ENCODE results near the gene NAALADL1. TPM values are rescaled to one million over a fixed set of nuclear protein-coding genes. Genes with fewer than 3 reads are reported as not detected.

Gene NAALADL1
- total and polyA plus RNA-seq, 2 experiments from 2014 or later, result 0.13 TPM; not detected in 1

DNA sequence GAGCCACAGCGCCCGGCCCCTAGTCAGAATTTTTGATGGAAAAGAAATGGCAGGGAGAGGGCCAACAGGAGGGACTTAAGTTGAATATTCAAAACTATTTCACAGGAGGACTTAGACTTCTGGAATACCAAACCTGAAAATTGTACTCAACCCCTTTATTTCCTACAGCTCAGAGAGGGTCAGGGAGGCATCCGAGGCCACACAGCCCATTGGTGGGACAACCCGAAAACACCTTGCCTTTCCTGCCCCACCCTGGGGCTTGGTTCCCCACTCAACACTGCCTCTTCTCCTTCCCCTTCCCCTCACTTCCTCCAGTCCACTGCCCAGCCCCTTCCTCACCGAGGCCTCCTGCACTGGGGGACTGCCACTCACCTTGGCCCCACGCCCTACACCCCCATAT is 1.4 kb downstream of the NAALADL1 start:
- 93% methylated on average over 6 of the region's 6 CpGs for WGBS (ENCODE audit: low lambda C conversion rate, missing lambda C conversion rate)
- Histone ChIP-seq H4K20me1 (ENCODE audit: insufficient read depth, poor library complexity, severe bottlenecking) (no peaks in the 10 kb centered on the region), H3K27me3 (no peaks in the 10 kb centered on the region), H3K4me3 (no peak overlapping the region), H3K79me2 (no peaks in the 10 kb centered on the region), H3K4me1 (ENCODE audit: insufficient read depth) (no peaks in the 10 kb centered on the region), H3K4me2 (no peak overlapping the region), H3K27ac (no peak overlapping the region), H3K36me3 (replicated peaks; ENCODE audit: insufficient read depth, low read depth) (no peaks in the 10 kb centered on the region), H3K9me2 (replicated peaks; ENCODE audit: insufficient read depth) (no peaks in the 10 kb centered on the region), H3K9me3 (ENCODE audit: low read depth) (no peaks in the 10 kb centered on the region), H2AFZ (no peak overlapping the region)
- TF ChIP-seq, protein P1, sequence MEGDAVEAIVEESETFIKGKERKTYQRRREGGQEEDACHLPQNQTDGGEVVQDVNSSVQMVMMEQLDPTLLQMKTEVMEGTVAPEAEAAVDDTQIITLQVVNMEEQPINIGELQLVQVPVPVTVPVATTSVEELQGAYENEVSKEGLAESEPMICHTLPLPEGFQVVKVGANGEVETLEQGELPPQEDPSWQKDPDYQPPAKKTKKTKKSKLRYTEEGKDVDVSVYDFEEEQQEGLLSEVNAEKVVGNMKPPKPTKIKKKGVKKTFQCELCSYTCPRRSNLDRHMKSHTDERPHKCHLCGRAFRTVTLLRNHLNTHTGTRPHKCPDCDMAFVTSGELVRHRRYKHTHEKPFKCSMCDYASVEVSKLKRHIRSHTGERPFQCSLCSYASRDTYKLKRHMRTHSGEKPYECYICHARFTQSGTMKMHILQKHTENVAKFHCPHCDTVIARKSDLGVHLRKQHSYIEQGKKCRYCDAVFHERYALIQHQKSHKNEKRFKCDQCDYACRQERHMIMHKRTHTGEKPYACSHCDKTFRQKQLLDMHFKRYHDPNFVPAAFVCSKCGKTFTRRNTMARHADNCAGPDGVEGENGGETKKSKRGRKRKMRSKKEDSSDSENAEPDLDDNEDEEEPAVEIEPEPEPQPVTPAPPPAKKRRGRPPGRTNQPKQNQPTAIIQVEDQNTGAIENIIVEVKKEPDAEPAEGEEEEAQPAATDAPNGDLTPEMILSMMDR (IDR thresholded peaks at IDR 0.05; ENCODE audit: poor library complexity), result no peak
- TF ChIP-seq EZH2 (IDR thresholded peaks at IDR 0.05; ENCODE audit: borderline replicate concordance) (no peak), EZH2phosphoT487 (IDR thresholded peaks at IDR 0.05; ENCODE audit: low read depth, severe bottlenecking, unreplicated experiment) (no peak)
- no peak for DNase-seq (ENCODE audit: low spot score)

DNA sequence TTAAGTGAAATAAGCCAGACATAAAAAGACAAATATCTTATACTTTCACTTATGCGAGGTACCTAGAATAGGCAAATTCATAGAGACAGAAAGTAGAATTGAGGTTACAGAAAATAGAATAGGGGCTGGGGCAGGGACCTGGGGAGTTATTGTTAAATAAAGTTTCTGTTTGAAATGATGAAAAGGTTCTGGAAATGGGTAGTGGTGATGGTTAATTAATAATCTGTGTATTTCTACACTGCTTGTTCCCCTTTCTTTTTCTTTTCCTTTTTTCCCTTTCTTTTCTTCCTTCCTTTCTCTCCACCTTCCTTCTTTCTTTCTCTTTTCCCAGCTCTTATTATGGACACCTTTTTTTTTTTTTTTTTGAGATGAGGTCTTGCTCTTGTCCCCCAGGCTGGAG is 2.8 kb downstream of the NAALADL1 start:
- Histone ChIP-seq H2AFZ (no peak overlapping the region), H3K9me3 (ENCODE audit: low read depth) (no peaks in the 10 kb centered on the region), H3K36me3 (replicated peaks; ENCODE audit: insufficient read depth, low read depth) (no peaks in the 10 kb centered on the region), H3K4me1 (ENCODE audit: insufficient read depth) (no peaks in the 10 kb centered on the region), H3K4me3 (no peak overlapping the region), H3K27me3 (no peaks in the 10 kb centered on the region), H3K79me2 (no peaks in the 10 kb centered on the region), H3K9me2 (replicated peaks; ENCODE audit: insufficient read depth) (no peaks in the 10 kb centered on the region), H4K20me1 (ENCODE audit: insufficient read depth, poor library complexity, severe bottlenecking) (no peaks in the 10 kb centered on the region), H3K4me2 (no peak overlapping the region), H3K27ac (no peak overlapping the region)
- no peak for TF ChIP-seq EZH2 (IDR thresholded peaks at IDR 0.05; ENCODE audit: borderline replicate concordance)
- TF ChIP-seq EZH2phosphoT487 (IDR thresholded peaks at IDR 0.05; ENCODE audit: low read depth, severe bottlenecking, unreplicated experiment), result no peak
- TF ChIP-seq, protein P1 (IDR thresholded peaks at IDR 0.05; ENCODE audit: poor library complexity), result no peak
- DNase-seq (ENCODE audit: low spot score), result no peak
- 90% methylated on average over 1 of the region's 1 CpG for WGBS (ENCODE audit: low lambda C conversion rate, missing lambda C conversion rate)

DNA sequence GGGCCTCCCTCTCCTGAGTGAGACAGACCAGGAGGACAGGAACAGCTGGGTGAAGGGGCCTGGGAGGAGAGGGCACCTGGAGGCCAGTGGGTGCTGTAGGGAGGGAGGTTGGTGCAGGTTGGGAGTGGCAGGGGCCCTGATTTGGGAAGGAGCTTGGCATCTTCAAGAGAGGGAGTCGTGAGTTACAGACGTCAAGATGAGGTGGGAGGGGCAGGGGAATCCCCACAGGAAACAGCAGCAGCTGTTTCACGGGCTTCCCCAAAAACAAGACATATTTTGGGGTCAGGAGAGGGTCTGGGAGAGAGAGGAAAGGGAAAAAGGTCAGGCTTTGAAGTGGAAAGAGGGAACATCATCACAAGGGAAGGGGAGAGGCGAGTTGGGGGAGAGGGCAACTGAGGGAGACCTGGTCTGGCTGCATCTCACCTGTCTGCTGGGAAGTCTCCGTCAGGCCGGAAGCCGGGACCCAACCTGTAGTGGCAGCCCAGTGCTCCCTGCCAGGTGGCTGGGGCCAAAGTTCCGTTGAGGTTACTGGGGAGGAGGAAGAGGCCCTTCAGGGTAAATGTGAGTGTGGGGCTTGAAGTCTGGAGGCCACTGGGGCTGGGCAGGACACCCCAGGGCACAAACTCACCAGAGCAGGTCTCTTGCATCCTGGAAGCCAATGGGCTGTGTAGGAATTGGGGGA is 4.4 kb downstream of the NAALADL1 start:
- Histone ChIP-seq H4K20me1 (ENCODE audit: insufficient read depth, poor library complexity, severe bottlenecking) (no peaks in the 10 kb centered on the region), H3K9me3 (ENCODE audit: low read depth) (no peaks in the 10 kb centered on the region), H3K9me2 (replicated peaks; ENCODE audit: insufficient read depth) (no peaks in the 10 kb centered on the region), H3K36me3 (replicated peaks; ENCODE audit: insufficient read depth, low read depth) (no peaks in the 10 kb centered on the region), H3K4me2 (no peak overlapping the region), H3K79me2 (no peaks in the 10 kb centered on the region), H3K4me3 (no peak overlapping the region), H3K27ac (no peak overlapping the region), H3K27me3 (no peaks in the 10 kb centered on the region), H2AFZ (no peak overlapping the region), H3K4me1 (ENCODE audit: insufficient read depth) (no peaks in the 10 kb centered on the region)
- no peak for DNase-seq (ENCODE audit: low spot score)
- TF ChIP-seq, protein P1 (IDR thresholded peaks at IDR 0.05; ENCODE audit: poor library complexity), result no peak
- no peak for TF ChIP-seq EZH2phosphoT487 (IDR thresholded peaks at IDR 0.05; ENCODE audit: low read depth, severe bottlenecking, unreplicated experiment)
- TF ChIP-seq EZH2 (IDR thresholded peaks at IDR 0.05; ENCODE audit: borderline replicate concordance), result no peak
- WGBS (ENCODE audit: low lambda C conversion rate, missing lambda C conversion rate), result 69% methylated on average over 8 of the region's 8 CpGs

All from hepatocyte (in vitro differentiated cells).